HS-5 (cell line): Measurements from ENCODE around the gene CDK15.
"Not testable (repeated sequence)": the region's sequence is repeated elsewhere in the genome, so short reads cannot be mapped to it uniquely, and the experiment has no call there.

Source experiments
- DNase-seq: peaks from one replicate; pipeline ENCODE4 v3.0.0-alpha.2; 2012; ENCODE audit warnings: low read depth

CDK15 gene

GRCh38 chr2:201830666-201831065 lies 24.3 kb downstream of the CDK15 start:
- DNase-seq, result no peak

- no peak for DNase-seq
Observed at GRCh38 chr2:201831469-201831868, 25.1 kb downstream of the CDK15 start.

- DNase-seq, result no peak
Observed at GRCh38 chr2:201833781-201834180, 27.4 kb downstream of the CDK15 start.

- DNase-seq, result no peak
Observed at GRCh38 chr2:201835066-201835465, 28.7 kb downstream of the CDK15 start.

DNA sequence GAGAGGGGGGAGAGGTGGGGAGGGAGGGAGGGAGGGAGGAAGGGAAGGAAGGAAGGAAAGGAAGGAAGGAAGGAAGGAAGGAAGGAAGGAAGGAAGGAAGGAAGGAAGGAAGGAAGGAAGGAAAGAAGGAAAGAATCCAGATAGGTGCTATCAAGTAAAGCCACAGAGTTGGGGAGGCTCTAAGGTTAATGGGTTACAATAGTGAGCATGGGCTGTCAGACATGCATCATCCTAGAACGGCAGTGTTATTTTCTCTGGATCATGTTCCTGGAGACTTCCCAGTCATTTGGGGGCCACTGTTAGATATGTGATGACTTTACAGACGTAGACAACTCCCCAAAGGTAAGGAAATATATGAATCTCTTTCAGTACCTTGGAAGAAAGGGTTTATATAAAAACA lies 31.1 kb downstream of the CDK15 start:
- no peak for DNase-seq

DNA sequence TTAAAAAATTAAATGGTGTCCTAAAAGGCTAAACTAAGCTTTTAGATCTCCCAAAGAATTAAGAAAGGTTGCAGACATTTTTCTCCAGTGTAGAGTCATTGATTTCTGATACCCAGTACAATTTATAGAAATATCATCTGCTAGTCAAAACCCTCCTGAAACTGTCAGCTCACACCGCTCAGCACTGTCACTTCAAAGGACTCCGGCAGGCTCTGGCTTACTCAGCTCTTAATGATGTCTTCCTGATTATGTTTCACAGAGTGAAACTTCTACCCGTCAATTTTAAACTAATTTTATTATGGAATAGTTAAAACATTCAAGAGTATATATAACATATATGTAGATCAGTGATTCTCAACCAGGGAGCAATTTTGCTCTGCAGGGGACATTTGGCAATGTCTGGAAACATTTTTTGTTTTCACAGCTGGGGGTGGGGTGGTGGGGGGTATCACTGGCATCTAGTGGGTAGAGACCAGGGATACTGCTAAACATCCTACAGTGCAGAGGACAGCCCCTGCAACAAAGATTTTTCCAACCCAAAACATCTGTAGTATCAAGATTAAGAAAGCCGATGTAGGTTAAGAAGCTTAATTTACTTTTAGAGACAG lies 31.6 kb downstream of the CDK15 start:
- DNase-seq, result no peak

DNA sequence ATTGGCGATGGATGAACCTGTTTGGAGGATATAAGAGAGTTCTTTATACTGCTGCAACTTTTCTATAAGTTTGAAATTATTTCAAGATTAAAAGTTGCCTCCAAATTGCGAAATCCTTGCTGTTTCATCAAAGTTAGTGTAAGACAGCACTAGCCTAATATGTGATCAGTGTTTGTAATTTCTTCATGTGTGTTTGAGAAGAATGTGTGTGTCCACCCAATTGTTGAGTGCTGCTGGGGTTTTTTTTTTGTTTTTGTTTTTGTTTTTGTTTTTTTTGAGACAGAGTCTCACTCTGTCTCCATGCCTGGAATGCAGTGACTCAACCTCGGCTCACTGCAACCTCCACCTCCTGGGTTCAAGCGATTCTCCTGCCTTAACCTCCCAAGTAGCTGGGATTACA lies 33.4 kb downstream of the CDK15 start:
- no peak for DNase-seq

- DNase-seq, result no peak
Observed at GRCh38 chr2:201840726-201841125, 34.4 kb downstream of the CDK15 start.

DNA sequence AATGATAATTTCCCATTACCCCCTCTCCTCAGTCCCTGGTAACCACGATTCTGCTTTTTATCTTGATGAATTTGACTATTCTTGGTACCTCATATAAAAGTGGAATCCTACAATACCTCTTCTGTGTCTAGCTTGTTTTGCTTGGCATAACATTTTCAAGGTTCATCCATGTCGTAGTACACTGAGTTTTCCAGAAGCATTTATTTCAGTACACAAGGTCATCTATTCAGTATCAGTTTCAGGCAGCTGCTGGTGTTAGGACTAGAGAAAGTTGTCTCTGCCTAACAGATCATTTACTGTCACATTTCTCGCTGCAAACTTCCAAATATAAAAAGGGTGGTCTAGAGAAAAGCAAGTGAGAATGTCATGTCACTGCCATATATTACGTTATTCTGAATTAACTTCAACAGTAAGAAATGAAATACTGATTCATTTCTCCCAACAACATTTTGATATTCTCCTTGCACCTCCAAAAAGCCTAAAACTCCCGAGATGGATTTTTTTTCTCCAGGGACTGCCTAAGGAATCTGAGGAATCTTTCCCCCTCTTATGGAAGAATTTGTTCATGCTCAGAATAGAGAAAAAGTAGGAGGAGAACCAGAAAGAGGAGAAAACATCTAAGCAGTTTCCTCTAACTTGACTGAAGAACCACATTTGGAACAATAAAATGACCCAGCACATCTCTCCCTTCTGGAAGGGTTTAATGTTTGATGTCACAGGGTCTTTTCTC lies 36.0 kb downstream of the CDK15 start:
- DNase-seq, result no peak

DNA sequence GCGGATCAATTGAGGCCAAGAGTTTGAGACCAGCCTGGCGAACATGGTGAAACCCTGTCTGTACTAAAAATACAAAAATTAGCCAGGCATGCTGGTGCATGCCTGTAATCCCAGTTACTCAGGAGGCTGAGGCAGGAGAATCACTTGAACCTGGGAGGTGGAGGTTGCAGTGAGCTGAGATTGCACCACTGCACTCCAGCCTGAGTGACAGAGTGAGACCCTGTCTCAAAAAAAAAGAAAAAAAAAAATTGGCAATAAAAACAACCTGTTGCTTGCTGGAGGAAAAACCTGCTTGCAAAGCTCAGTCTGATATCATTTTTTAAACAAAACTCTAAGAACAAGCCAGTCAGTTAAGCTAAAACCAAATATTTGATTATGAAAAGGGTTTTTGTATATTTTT lies 38.6 kb downstream of the CDK15 start:
- DNase-seq, result not testable (repeated sequence)

GRCh38 chr2:201847481-201847880 lies 41.1 kb downstream of the CDK15 start:
- DNase-seq, result no peak

DNA sequence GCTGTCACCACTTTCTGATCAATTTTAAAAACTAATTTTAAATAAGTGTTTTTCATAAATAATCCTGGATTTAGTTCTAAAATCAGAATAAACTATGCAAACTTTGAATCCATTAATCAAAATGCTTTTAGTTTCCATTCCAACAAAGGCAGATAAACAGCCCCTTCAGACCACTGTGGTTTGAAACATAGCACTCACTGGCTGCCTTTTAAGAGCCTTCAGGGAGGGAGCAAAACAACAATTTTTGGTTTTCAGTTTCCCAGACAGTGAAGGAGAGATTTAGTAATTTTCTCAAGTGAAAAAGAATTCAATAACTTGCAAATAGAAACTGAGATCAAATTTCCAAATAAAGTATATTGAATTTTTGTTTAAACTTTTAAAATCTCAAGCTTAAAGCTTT lies 46.1 kb downstream of the CDK15 start:
- no peak for DNase-seq

GRCh38 chr2:201852878-201853415 lies 46.6 kb downstream of the CDK15 start:
- no peak for DNase-seq

DNA sequence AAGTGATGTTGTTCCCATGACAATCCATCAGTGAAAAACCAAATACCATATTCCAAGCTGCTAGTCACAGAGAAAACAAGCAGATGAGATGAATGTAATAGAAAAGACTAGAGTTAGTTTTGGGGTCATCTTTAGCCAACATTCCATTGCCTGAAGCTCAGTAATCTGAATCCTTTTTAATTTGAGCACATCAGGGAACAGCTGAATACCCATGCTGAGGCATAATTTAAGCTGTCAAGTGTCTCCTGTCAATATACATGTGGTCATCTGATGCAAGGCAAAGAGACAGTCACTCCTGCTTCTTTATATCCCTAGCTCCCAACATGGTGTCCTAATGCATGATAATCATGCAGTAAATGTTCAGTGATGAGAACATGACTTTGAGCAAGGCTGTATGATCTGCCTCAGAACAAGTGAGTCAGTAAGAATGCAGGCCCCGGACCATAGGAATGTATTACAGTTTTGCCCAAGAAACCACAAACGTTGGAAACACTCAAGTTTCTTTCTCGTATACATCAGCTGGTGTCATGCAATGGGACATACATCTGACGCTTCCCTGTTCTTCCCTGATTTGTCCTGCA lies 48.0 kb downstream of the CDK15 start:
- peak; percentile 97 for DNase-seq

GRCh38 chr2:201854841-201855240 lies 48.5 kb downstream of the CDK15 start:
- peak; percentile 89 for DNase-seq

DNA sequence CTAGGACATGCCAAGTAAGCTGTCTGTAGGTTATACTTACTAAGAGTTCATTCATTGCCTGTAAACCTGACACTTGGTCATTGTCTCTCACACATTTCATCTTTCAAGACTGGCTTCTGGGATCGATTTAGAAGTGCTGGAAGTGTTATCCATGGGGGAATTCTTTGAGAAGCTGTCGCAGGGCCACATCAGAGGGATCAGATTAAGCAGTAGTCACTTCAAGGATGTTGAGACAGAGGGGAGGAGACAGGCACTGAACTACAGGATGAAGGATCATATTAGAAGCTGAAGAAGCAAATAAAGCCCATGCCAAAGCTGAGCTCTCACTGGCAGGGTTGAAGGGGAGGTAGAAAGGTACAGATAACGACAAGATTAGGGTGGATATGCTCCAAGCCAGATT lies 49.0 kb downstream of the CDK15 start:
- DNase-seq, result no peak

DNA sequence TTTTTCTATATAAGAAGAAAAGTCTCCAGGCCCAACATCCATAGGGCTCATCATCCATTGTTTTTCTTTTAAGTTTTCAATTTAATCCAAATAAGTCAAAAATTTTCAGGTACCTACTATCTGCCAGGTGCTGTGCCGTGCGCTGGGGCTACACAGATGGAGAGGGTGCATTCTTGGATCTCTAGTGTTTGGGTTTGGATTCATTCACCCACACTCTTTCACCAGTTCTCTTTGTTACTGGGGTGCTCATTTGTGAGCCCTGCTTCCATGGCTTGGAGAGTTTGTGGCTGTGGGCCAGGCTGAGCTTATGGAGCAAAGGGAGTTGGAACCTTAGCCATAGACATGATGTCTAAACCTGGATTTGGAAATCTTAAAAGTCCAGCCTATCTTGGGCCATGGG lies 51.0 kb downstream of the CDK15 start:
- DNase-seq, result no peak

DNA sequence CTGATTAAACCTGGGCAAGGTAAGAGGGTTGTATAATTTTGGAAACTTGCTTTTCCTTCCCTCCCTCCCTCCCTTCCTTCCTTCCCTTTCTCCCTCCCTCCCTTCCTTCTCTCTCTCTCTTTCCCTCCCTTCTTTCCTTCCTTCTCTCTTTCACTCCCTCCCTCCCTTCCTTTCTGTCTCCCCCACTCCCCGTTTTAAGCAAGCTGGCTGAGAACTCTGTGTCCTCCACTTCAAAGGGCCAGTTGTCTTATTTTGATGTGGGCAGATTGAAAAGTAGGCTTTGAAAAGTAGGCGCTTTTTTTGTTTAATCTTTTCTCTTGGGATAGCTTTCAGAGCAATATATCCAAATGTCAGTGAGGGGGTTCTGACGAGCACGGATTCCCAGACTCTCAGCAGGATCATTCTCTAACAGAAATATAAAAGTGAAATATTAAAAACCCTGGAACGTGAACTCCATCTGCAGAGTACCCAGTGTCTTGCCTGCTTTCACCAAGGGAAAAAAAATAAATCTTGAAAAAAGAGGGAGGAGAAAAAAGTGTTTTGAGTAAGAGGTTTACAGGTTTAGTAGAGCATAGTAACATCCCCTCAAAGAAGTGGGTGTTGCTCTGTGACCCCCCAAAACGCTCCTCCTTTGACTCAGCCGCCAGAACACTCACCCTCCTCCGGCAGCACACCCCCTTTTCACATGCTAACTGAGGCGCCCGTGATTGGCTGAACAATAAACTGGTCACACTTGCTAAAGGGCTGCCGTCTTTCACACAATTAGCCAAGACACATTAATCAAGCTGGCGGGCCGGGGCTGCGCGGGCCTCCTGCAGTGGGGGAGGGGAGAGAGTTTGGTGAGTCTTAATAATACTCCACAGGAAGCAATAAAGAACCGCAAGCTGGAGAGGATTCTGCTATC lies 52.2 kb downstream of the CDK15 start:
- no peak for DNase-seq

DNA sequence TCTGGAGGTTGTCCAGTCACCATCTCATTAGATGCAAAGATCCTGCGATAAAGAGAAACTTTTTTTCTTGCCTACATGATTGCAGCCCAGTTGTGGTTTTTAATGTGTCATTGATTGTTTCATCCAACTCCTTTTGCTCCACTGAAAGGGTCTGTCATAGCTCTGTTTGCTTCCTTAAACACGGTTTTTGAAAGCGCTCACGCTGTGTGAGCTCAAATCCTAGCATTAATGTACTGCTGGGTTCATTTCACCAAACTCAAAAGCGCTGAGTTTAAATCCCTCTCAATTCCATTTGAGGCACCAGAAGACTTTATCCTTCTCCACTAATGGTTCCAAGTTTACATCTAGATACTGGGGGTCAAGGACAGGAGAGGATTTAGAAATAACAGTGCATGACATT lies 53.6 kb downstream of the CDK15 start:
- DNase-seq, result no peak

DNA sequence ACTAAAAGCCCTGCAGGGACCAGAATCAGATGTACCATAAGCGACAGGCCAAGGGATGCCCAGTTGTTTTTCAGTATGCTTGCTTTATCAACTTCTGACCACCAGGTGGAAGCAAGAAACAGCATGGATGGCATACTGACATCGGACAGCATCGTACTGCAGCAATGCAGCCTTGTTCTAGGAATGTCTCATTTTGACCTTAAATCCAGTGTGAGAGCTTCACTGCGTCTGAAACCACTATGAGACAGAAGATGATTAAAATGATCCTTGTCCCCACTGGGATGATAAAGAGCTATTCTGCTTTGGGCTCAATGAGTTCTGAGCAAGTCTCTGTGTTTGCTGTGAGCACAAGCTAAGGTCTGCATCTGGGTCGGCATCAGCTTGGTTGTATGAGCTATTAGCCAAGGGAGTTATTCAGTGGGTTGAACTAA lies 54.3 kb downstream of the CDK15 start:
- DNase-seq, result no peak

DNA sequence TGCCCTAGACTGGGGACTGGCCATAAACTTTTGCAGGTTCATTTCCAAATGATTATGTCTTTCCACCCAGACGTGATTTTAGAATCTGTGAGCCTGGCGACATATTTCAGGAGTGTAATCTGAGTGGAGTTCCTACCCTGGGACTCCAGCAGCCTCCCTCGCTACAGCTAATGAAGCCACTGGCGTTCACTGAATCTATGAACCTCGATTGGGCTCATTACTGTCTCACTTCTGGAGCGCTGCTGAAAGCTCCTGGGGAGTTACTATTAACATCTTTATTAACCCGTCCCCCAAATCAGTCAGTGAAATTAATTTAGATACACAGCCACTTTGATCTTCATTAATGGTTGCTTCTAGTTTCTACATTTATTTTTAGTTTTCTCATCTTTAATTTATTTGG lies 56.5 kb downstream of the CDK15 start:
- no peak for DNase-seq
